Glomerular visceral epithelial cell (primary cell): ENCODE measurements around the gene TPRG1L.
"Not testable (repeated sequence)": the region's sequence is repeated elsewhere in the genome, so short reads cannot be mapped to it uniquely, and the experiment has no call there.

Source experiments
- DNase-seq: peaks from one replicate; pipeline ENCODE4 v3.0.0-alpha.2; 2016; ENCODE audit errors: extremely low spot score

Gene TPRG1L

DNA sequence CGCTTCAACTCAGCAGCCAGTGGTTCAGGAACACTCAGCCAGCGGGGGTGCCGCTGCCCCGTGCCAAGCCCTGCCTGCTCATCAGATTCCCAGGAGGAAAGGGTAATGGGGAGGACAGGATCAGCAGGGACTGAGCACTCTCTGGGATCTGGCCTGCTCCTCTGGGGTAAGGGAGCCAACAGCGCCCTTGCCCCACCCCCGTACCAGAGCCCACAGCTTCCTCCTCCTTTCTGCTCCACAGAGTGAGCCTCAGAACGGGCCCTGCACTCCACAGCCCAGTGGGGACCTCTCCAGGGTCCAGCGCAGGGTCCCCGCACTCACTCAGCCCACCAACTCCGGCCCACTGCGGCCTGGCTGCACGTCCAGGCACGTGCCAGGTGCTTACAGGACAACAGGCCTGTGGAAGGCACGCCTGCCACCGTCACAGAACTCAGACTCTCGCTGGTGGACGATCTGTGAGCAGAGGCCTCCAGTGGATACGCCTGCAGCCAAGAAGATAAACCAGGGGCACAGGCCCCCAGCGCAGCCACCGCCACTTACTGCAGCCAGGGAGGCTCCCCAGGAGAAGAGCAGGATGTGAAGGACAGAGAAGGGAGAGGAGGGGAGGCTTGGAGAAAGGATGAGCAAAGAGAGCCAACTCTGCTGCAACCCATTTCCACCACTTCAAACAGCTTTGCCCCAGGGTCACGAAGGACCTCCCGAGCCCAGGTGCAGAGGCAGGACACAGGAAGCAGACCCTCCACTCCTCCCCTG, 15.6 kb upstream of the TPRG1L start:
- DNase-seq = no peak

DNA sequence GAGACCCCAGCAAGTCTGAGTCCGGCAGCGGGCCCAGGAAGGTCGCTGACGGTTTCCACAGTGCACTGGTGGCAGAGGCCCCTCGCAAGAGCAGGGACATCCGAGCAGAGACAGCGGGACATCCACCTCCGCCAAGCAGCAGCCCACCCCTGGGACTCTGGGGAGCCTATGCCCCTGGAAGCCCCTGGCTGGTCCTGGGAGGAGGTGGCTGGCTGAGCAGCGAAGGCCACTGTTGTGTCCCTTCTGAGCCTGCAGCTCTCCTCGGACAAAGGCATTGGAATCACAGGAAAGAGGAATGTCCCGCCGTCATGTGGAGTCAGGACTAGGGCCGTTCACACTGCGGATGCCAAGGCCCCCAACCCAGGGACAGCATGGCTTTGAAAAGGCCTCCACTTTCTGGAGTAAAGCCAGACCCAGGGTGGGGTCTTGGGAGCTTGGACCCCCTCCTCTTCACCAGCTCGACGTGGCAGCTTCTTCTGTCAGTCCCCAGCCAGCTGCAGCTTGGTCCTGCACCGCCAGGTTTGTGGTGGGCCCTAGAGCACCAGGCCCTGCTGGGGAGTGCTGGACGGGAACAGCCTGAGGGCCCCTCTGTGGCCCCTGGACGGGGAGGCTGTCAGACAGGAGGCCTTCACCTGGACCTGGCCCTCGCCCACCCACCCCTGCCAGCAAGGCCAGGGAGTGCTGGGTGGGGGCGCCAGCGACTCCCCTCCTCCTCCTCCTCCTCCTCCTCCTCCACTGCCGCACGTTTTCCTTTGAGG, 14.9 kb upstream of the TPRG1L start:
- no peak for DNase-seq

DNA sequence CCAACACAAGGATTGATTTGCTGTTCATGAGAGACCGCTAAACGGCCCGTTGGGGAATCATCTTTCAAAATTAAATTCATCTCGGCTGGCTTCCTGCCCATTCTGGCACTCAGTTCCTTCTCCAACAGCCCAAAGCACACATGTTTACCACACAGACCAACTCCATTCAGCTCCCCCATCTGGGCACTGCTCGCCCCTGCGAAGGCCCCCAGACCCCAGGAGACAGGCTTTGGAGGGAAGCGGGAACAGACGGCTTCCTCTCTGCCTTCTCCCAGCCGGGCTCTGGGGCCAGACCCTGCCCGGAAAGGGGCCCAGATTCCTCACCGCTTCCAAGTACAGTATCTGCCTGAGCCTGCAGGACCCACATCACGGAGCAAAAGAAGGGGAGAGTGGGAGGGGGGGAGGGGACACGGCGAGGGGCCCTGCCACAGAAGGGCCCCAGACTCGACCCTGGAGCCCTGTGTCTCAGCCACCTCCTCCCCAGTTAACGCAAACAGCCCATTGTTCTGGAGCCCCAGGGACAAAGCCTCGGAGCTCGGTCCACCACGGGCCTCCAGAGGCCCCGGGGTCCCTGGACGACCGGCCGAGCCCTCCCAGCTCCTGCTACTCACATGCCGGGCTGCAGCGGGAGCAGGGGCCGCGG, 14.2 kb upstream of the TPRG1L start:
- no peak for DNase-seq

DNA sequence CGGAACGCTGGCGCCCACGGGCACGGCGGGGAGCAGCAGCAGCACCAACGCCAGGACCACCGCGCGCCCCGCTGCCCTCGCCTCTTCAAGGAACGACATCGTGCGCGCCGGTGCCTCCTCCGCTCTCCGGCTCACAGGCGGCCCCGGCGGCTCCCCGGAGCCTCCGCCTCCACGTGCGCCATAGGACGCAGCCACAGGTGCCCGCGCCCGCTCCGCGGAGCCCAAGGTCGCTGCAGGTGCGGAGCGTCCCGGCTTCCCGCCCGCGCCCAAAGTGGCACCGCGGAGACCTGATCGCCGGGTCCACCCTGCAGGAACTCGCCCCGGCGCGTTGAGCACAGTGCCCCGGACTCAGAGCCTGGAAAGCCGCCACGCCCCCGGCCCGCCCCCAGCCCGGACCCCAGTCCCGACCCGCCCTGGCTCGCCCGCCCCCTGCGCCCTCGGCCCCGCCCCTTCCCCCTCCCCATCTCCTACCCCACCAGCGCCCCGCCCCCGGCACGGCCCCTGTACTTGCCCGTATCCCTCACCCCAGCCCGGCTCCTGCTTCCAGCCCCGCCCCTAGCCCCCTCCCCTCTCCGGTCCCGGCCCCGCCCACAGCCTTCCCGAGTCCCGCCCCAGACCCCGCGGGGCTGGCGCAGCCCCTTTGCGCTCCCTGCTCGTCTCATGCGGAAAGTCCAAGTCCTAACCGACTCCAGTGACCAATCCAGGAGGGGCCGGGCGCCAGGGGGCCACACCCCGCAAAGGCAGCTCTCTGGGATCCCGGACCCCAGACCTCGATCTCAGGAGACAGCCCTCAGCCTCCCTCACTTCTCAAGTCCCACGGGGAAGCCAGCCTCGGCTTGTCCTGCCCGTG, 13.4 kb upstream of the TPRG1L start, which contains the start of gene MEGF6:
TSS of gene MEGF6 (minus strand) at position 339 of the 850 bp plus-strand sequence. CDS start at position 99, 240 bp downstream.
- no peak for DNase-seq

DNA sequence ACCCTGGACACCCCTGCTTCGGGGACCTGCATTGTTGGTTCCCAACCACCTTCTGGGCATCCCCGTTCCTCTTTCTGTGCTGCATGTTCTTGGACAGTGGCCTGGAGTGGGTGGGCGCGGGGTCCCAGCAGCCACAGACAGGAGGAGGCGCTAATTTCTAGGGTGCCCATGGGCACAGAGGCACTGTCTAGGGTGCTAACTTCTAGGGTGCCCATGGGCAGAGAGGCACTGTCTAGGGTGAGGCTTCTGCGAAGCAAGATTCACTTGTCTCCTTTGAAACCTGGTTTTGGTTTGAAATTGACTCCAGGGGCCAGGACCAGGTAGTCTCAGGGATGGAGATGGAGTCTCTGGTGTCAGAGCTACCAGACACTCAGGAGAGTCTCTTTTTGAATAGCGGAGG, 12.7 kb upstream of the TPRG1L start:
- no peak for DNase-seq

DNA sequence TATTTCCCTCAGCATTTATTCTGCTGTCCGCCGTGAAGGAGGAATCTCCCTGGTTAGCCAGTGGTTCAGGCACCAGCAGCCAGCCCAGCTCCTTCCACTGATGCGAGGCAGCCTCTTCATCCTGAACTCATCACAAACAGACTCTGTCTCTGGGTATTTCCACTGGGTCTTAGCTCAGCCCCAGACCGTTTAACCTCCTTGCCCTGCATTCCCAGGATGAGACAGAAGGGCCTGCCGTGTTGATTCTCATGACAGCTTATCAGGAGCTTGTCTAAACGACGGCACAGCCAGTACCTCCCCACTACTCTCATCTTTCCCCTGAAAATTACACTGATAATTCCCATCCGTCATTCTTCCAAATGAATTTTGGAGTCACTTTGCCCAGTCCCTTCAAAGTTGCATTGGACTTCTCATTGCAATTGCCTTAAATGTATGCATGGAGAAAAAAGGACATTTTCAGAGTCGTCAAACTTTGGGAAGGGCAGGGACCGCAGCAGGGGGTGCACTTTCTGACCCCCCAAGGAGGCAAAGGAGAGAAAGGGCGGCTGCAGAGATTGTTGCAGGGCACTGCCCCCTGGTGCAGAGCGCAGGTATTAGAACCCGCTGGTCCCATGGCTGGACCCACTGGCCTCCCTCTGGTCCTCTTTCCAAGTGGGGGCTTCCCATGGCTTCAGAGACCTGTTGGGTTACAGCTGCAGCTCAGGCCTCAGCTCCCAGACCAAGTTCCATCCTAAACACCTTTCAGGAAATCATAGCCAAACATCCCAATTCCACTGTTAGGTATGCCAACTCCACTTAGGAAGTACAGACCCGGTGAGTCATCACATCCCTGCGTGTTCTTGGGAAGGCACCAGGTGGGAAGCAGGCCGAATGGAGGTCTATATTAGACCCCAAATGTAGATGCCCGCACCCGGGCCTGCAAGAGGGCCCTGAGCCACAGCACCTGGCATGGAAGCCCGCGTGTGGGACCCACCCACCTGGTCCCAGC, 9.8 kb upstream of the TPRG1L start:
- DNase-seq = no peak

DNA sequence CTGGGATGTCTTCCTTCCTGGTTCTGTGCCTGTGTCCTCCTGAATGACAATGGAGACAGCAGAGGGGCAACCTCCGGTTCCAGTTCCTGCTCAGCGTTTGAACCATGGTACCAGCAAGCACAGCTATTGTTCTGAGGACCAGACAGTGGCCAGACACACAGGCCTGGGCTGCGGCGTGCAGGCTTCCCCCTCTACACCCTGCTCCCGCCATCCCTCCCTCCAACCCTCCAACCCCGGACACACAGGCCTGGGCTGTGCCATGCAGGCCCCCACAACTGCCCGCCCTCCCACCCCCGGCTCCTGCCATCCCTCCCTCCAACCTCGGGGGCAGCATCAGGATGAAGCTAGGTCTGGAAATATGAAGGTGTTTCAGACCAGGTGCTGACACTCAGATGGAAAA, 8.0 kb upstream of the TPRG1L start:
- DNase-seq = no peak

DNA sequence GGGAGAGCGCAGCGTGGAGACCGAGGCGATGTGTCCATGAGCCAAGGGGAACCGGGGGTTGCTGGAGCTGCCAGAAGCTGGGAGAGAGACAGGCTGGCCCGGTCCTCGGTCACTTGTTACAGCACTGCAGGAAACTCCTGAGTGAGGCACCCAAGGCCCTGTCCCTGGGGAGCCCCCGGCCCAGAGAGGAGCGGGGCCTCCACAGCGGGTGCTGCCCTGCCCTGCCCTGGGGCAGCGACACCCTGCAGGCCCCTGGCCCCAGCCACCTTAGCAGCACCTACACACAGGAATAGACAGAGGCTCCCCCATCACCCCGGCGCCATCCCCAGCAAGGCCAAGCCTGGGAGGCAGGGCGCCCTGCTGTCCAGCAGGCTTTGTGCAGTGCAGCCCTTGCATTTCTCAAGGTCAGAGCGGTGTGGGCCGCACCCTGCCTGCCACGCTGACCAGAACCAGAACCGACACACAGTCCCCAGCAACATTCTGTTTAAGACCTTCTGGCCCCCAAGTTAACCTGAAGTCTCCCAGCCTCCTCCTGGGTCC, 6.9 kb upstream of the TPRG1L start:
- DNase-seq = no peak

DNA sequence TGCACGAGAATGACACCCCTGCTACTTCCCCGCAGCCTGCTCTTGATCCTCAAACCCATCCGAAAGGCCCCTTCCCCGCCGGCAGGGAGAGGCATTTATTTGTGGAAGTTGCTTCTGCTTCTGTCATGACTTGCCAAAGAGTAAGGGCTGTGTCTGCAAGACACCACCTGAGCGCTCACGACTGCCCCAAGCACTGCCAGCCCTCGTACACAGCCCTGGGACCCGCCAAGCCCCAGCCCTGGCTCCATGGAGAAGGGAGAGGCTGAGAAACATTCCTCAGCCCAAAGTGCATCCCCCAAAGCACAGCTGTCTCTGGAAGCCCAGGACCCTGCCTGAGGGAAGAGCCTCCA, 6.3 kb upstream of the TPRG1L start:
- DNase-seq = no peak

DNA sequence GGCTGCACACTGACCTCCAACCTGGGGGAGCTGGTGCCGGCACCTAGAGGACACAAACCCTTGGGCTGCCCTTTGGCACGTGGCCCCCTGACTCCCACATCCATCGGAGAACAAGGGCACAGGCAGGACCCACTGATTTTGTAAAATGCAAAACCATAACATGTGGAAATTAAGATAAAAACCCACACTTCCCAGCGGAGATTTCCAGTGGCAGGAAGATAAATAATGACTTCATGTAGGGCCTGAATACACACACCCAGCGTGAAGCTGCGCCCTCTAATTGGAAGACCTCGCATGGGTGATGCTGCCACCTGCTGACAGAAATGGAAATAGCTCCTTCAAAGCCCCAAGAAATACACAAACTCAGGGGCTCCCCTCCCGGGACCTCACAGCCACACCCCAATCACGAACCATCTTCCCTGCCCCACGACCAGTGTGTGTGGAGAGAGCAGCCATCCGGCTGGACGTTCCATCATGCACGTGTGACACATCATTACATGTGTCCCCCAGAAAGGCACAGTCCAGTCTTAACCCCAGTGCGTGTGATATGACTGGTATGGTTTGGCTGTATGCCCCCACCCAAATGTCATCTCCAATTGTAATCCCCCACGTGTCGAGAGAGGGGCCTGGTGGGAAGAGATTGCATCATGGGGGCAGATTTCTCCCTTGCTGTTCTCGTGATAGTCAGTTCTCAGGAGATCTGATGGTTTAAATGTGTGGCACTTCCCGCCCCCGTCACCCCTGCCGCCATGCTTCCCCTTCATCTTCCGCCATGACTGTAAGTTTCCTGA, 5.7 kb upstream of the TPRG1L start:
- DNase-seq = peak; percentile 74

DNA sequence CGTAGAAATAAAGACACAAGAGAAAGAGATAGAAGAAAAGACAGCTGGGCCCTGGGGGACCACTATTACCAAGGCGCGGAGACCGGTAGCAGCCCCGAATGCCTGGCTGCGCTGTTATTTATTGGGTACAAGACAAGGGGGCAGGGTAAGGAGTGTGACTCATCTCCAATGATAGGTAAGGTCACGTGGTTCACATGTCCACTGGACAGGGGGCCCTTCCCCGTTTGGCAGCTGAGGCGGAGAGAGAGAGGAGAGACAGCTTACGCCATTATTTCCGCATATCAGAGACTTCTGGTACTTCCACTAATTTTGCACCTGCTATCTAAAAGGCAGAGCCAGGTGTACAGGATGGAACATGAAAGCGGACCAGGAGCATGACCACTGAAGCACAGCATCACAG, 4.1 kb upstream of the TPRG1L start:
- DNase-seq = no peak

DNA sequence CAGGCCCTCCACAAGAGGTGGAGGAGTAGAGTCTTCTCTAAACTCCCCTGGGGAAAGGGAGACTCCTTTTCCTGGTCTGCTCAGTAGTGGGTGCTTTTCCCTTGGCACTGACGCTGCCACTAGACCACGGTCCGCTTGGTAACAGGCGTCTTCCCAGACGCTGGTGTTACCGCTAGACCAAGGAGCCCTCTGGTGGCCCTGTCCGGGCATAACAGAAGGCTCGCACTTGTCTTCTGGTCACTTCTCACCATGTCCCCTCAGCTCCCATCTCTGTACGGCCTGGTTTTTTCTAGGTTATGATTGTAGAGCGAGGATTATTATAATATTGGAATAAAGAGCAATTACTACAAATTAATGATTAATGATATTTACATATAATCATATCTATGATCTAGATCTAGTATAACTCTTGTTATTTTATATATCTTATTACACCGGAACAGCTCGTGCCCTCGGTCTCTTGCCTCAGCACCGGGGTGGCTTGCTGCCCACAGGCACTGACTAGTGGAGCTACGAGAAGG, 3.6 kb upstream of the TPRG1L start:
- DNase-seq = peak; percentile 54

DNA sequence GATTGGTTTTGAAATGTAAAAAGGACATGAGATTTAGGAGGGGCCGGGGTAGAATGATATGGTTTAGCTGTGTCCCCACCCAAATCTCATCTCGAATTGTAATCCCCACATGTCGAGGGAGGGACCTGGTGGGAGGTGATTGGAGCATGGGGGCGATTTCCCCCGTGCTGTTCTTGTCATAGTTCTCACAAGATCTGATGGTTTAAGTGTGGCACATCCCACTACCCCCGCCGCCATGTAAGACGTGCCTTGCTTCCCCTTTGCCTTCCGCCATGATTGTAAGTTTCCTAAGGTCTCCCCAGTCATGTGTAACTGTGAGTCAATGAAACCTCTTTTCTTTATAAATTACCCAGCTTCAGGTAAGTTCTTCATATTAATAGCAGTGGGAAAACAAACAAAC, 2.7 kb upstream of the TPRG1L start:
- DNase-seq = not testable (repeated sequence)

DNA sequence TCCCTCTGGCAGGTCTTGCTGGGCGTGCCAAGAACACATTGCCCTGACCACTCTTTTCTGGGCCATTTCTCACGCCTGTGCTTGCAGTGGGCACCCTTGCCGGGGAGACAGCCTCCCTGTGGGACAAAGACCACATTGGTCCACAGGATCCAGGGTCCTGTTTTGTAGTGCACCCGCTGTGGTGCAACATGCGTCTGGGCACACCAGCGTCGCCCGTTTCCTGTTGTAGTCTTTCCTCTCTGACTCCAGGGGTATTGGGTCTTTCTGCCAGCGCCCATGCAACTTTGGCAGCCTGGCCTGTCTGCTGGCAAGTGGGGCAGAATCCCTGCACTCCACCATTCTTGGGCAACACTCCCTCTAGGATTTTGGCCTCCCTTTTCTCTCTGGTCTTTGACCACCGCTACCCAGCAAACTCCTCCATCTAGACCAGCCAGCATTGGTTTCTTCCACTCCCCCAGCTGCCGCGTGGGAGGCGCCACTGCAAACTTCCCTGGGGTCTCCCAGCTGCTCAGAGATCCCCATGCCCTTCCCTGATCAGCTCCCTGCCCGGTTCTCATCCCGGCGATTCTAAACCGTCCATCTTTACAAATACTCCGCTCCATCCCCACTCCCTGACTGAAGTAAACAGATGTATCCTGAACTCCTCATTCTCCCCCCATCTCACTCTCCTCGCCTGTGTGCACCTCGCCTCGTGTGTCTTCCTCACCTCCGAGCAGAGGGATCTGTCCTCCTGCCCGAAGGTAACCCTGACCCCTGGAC, 1.2 kb upstream of the TPRG1L start:
- no peak for DNase-seq

DNA sequence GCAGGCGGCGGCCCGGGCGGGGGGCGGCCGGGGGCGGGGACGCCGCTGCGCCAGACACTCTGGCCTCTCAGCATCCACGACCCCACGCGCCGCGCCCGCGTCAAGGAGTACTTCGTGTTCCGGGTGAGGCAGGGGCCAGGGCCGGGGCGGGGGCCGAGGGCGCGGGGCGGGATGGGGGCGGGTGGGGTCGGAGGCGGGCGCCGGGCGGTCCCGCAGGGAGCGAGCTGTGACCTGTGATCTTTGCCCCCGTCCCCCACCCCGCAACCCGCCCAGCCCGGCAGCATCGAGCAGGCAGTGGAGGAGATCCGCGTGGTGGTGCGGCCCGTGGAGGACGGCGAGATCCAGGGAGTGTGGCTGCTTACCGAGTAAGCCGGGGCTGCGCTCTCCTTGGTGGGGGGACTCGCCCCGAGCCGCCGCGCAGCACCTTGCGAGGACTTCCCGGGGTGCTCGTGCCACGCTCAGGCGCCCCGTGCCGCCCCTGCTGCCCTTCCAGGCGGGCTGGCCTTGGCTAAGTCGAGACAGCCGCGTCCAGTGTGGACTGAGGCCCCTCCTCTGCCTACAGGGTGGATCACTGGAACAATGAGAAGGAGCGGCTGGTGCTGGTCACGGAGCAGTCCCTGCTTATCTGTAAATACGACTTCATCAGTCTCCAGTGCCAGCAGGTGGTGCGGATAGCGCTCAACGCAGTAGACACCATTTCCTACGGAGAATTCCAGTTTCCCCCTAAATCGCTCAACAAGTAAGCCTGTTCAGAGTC, 514 bp downstream of the TPRG1L start:
- DNase-seq = peak; percentile 45

DNA sequence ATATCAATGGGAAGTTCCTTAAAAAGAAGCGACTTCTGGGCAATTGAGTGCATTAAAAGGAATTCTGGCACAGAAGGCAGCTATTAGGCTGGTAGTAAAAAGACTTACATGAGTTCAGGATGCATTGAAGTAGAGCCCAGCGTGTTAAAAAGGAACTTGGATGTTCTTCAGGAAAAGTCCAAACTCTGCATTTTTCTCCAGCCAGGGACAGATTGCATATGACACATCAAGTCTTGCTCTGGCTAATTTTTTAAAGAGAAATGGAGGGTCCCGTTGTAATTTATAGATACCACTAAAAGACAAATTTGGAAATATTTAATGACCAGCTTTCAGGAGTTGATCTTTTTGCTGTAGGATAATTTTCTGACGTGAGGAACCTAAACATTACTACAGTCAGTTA, 1.2 kb downstream of the TPRG1L start:
- DNase-seq = no peak

DNA sequence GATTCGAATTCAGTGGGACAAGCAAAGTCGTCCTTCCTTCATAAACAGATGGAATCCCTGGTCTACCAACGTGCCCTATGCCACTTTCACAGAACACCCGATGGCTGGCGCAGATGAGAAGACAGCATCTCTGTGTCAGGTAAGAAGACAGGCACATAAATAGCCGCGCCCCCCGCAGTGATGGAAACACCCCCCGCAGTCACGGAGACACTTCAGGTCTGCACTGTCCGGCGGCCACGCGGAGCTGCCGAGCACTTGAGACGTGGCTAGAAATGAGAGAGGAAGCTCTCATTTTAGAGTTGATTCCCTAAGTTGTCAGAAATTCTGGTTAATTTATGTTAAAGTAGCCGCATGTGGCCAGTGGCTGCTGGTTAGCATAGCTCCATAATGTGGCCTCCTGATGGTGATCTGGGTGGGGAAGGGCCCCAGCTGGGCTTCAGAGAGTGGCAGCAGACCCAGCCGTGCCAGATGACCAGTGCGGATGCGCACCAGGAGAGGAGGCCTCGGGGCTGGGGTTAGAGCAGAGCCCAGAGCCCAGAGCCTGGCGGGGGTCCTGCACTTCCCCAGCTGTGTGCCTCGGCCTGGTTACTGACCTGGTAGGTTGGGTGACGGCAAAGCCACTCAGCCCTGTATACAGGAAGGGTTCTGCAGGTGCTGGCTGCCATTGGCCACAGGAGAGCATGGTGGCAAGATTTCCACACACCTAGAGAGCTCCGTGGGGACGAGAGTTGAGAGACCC, 2.9 kb downstream of the TPRG1L start:
- no peak for DNase-seq
